Suprapubic skin (tissue), 4 donors: ENCODE measurements around the gene NREP.

Source experiments
- EP300 ChIP-seq: sonication (generic); formaldehyde crosslinking; IDR thresholded peaks from one replicate; pipeline ENCODE4 v1.6.1; 2017; ENCODE audit warnings: antibody characterized with exemption
- POLR2A ChIP-seq, 2 donors: fragments of 450-650 bp; IDR thresholded peaks; one replicate each; pipeline ENCODE4 v1.6.1; 2017; ENCODE audit warnings: antibody characterized with exemption in 2 of 2, mild to moderate bottlenecking in 2 of 2, moderate library complexity in 2 of 2
- POLR2AphosphoS5 ChIP-seq, 3 donors: sonication (generic); formaldehyde crosslinking; IDR thresholded peaks; one replicate each; pipeline ENCODE4 v1.6.1; 2017; ENCODE audit warnings: antibody characterized with exemption in 3 of 3
- TF ChIP-seq, protein P1 (sequence below), 2 donors: fragments of 200-600 bp in 1 of 2; fragments of 450-650 bp in 1 of 2; sonication (generic) in 1 of 2; IDR thresholded peaks; one replicate each; pipeline ENCODE4 v1.5.1; 2016 to 2019; ENCODE audit warnings: antibody characterized with exemption in 2 of 2, mild to moderate bottlenecking in 1 of 2, moderate library complexity in 1 of 2

DNA sequence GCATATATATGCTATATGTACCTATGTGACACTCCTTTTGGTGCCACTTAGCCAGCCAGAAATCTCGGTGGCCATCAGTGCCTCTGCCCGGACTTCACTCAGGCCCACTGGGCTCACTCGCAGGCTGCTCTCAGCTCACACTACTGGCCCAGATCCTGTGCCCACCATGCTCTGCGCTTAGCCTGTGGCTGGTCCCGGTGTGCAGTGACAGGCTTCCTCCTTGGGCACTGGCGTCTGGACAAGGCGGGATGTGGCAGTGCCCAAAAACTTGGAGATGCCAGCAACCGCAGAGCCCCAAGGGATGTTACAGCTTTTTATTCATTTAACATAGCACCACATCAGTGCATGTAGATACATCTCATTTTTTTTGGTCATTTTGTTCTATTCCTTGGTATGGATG, 77.4 kb downstream of the NREP start:
- TF ChIP-seq, protein P1, sequence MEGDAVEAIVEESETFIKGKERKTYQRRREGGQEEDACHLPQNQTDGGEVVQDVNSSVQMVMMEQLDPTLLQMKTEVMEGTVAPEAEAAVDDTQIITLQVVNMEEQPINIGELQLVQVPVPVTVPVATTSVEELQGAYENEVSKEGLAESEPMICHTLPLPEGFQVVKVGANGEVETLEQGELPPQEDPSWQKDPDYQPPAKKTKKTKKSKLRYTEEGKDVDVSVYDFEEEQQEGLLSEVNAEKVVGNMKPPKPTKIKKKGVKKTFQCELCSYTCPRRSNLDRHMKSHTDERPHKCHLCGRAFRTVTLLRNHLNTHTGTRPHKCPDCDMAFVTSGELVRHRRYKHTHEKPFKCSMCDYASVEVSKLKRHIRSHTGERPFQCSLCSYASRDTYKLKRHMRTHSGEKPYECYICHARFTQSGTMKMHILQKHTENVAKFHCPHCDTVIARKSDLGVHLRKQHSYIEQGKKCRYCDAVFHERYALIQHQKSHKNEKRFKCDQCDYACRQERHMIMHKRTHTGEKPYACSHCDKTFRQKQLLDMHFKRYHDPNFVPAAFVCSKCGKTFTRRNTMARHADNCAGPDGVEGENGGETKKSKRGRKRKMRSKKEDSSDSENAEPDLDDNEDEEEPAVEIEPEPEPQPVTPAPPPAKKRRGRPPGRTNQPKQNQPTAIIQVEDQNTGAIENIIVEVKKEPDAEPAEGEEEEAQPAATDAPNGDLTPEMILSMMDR (IDR thresholded peaks at IDR 0.05), result no peak
- no peak for TF ChIP-seq POLR2AphosphoS5 (IDR thresholded peaks at IDR 0.05)
- no peak for TF ChIP-seq POLR2A (IDR thresholded peaks at IDR 0.05)
- no peak for TF ChIP-seq EP300
